Urinary bladder (tissue), 4 donors: ENCODE results near the gene SLC35B2. TPM values are rescaled to one million over a fixed set of nuclear protein-coding genes. Genes with fewer than 3 reads are reported as not detected.

Experiments used
- DNase-seq: peaks from one replicate; pipeline ENCODE4 v3.0.0-alpha.2; 2015; ENCODE audit errors: extremely low spot score
- H3K27ac ChIP-seq: one replicate; pipeline ENCODE4 v1.5.1; 2013; ENCODE audit warnings: low read depth, mild to moderate bottlenecking, moderate library complexity
- H3K36me3 ChIP-seq: one replicate; pipeline ENCODE4 v1.6.1; 2013; ENCODE audit warnings: mild to moderate bottlenecking, moderate library complexity; ENCODE audit not compliant: insufficient read depth
- H3K4me1 ChIP-seq: one replicate; pipeline ENCODE4 v1.6.1; 2013; ENCODE audit warnings: mild to moderate bottlenecking, moderate library complexity; ENCODE audit not compliant: insufficient read depth
- H3K4me3 ChIP-seq: one replicate; pipeline ENCODE4 v1.5.1; 2013; ENCODE audit warnings: low read depth, low read length
- WGBS: extraction: QIAGEN DNeasy Blood & Tissue Kit; methylation state at CpG from one replicate; pipeline ENCODE4 v1.1.7; 2013; 5-methylcytosine and 5-hydroxymethylcytosine counted together
- polyA plus RNA-seq: library from polyadenylated mRNA; stranded (reverse); fragments of 200-250 nt; gene quantifications from one replicate; pipeline ENCODE4 v1.2.3, GENCODE V29; 2013
- total RNA-seq: library from RNA; depleted of rRNA; stranded (reverse); fragments of >200 nt; gene quantifications from one replicate; pipeline ENCODE4 v1.2.3, GENCODE V29; 2014
- donor health status: healthy with polysubstance abuse.
- donor health status: healthy.

SLC35B2 gene
- total and polyA plus RNA-seq, 2 donors: 29.4 to 51.3 TPM

GRCh38 chr6:44277763-44278162 is 20.4 kb upstream of the SLC35B2 start:
- Histone ChIP-seq H3K4me1 (no peaks in the 10 kb centered on the region), H3K27ac (no peak overlapping the region), H3K36me3 (no peaks in the 10 kb centered on the region), H3K4me3 (no peak overlapping the region)
- no peak for DNase-seq
- WGBS: 81% methylated on average over 7 of the region's 7 CpGs

- Histone ChIP-seq H3K36me3 (no peaks in the 10 kb centered on the region), H3K27ac (no peak overlapping the region), H3K4me3 (no peak overlapping the region), H3K4me1 (no peaks in the 10 kb centered on the region)
- 80% methylated on average over 23 of the region's 23 CpGs for WGBS
- DNase-seq: no peak
Measured at GRCh38 chr6:44276667-44277640, 19.6 kb upstream of the SLC35B2 start.

GRCh38 chr6:44275749-44276648 is 18.7 kb upstream of the SLC35B2 start:
- peak overlapping the region; percentile 20 for H3K4me3 ChIP-seq
- no peak for DNase-seq
- no peak overlapping the region for H3K27ac ChIP-seq
- WGBS: 14% methylated on average over 109 of the region's 109 CpGs
- no peaks in the 10 kb centered on the region for H3K4me1 ChIP-seq
- H3K36me3 ChIP-seq: no peaks in the 10 kb centered on the region

GRCh38 chr6:44275271-44275748 is 18.0 kb upstream of the SLC35B2 start:
- no peak for DNase-seq
- no peak overlapping the region for H3K27ac ChIP-seq
- no peak overlapping the region for H3K4me3 ChIP-seq
- no peaks in the 10 kb centered on the region for H3K36me3 ChIP-seq
- WGBS: 87% methylated on average over 59 of the region's 59 CpGs
- H3K4me1 ChIP-seq: no peaks in the 10 kb centered on the region

GRCh38 chr6:44273617-44274016 is 16.3 kb upstream of the SLC35B2 start:
- no peak for DNase-seq
- 57% methylated on average over 1 of the region's 1 CpG for WGBS
- Histone ChIP-seq H3K4me1 (no peaks in the 10 kb centered on the region), H3K36me3 (no peaks in the 10 kb centered on the region), H3K4me3 (no peak overlapping the region), H3K27ac (no peak overlapping the region)

DNA sequence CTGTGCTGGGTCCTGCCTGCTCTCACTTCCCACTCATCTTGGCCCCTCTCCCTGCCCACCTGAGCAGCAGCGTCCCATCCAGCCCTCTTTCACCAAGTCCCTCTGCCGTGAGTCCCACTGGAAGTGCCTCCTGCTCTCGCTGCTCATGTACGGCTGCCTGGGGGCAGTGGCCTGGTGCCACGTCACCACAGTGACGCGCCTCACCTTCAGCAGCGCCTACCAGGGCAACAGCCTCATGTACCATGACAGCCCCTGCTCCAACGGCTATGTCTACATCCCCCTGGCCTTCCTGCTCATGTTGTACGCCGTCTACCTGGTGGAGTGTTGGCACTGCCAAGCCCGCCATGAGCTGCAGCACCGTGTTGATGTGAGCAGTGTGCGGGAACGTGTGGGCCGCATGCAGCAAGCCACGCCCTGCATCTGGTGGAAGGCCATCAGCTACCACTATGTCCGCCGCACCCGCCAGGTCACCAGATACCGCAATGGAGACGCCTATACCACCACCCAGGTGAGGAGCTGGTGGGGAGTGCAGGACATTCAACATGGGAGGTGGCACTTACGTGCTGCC is 15.8 kb upstream of the SLC35B2 start:
- H3K27ac ChIP-seq: no peak overlapping the region
- no peak for DNase-seq
- 88% methylated on average over 23 of the region's 23 CpGs for WGBS
- H3K4me1 ChIP-seq: no peaks in the 10 kb centered on the region
- no peaks in the 10 kb centered on the region for H3K36me3 ChIP-seq
- H3K4me3 ChIP-seq: no peak overlapping the region

DNA sequence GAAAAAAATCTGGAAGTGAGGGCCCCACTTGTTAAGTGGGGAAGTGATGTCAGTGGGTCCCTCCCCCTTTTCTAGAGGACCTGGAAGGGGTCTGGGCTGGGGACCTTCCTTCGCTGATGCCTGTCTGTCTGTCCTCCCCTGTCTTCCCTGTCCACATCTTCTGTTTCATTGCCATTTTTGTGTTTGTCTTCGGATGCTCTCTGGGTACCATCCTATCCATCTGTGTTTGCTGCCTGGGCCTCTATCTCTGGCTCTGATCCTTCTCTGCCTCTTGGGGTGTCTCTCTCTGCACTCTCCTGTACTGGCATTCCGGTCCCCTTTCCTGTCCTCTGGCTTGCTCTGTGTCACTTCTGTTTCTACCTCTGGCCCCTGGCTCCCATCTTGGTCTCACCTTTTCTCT is 15.2 kb upstream of the SLC35B2 start:
- no peak overlapping the region for H3K27ac ChIP-seq
- WGBS: 83% methylated on average over 3 of the region's 3 CpGs
- H3K4me1 ChIP-seq: no peaks in the 10 kb centered on the region
- DNase-seq: no peak
- H3K4me3 ChIP-seq: no peak overlapping the region
- no peaks in the 10 kb centered on the region for H3K36me3 ChIP-seq

- no peaks in the 10 kb centered on the region for H3K4me1 ChIP-seq
- H3K4me3 ChIP-seq: no peak overlapping the region
- H3K27ac ChIP-seq: no peak overlapping the region
- DNase-seq: no peak
- no peaks in the 10 kb centered on the region for H3K36me3 ChIP-seq
- WGBS: 53% methylated on average over 3 of the region's 3 CpGs
Measured at GRCh38 chr6:44271914-44272313, 14.6 kb upstream of the SLC35B2 start.

GRCh38 chr6:44271406-44271723 is 14.0 kb upstream of the SLC35B2 start:
- Histone ChIP-seq H3K36me3 (no peaks in the 10 kb centered on the region), H3K4me1 (no peaks in the 10 kb centered on the region), H3K4me3 (no peak overlapping the region), H3K27ac (no peak overlapping the region)
- WGBS: 77% methylated on average over 6 of the region's 6 CpGs
- no peak for DNase-seq

DNA sequence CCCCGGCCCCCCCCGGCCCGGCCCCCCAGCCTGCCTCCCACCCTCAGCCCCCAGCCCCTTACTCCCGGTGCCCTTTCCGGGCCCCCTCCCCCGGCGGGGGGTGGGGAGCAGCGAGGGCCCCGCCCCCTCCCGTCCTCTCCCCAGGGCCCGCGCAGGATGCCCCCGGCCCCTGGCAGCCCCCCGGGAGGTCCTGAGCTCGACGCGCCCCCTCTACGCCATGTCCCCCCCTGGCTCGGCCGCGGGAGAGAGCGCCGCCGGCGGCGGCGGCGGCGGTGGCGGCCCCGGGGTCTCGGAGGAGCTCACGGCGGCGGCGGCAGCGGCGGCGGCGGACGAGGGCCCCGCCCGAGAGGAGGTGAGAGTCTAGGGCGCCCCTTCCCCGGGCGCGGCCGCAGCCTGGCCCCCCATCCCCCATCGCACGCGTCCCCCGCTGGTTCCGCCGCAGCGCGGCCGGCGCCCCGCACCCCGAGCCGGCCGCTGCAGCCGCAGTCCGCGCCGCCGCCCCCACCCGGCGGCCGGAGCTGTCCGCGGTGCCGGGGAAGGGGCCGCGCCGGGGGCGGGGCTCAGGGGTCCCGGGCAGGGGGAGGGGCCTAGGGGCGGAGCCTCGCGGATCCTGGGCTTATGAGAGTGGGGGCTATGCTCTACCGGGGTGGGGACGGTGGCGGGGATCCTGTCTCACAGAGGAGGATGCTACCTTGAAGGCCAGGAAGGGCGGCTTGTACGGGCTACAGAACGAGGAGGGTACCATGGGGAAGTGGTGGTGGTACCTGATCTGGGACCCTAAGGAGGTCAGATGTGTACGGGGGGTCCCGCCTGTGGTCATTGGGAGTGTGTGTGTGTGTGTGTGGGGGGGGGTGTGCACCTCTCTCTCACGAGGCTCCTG is 13.4 kb upstream of the SLC35B2 start:
- H3K27ac ChIP-seq: no peak overlapping the region
- H3K4me1 ChIP-seq: no peaks in the 10 kb centered on the region
- peak overlapping the region; percentile 55 for H3K4me3 ChIP-seq
- WGBS: 2% methylated on average over 87 of the region's 90 CpGs
- DNase-seq: no peak
- H3K36me3 ChIP-seq: no peaks in the 10 kb centered on the region

DNA sequence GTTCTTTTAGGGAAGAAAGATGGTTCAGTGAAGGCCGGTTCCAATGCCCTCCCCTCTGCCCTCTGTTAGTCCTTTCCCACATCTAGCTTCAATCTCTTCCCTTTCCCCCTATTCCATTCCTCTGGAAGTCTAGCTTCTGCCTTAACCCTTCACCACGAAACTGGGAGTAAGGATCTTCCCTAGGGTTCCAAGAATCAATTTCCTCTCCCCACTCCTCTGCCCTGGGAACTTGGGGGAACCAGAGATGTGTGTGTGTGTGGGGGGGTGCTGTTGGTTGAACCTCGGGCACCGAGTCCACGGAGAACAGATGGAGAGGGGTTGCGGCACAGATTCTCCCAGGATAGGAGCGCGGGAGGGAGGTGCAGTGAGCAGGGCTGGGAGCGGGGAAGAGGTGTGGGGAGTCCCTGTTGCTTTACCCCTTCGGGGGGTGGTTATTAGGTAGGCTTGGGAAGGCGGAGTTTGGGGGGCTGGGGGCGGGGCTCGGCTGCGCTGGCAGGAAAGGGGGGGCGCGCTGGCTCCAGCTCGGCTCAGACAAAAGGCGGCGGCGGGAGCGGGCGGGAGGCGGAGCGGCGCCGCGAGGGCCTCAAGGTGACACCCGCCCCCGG is 12.7 kb upstream of the SLC35B2 start, which contains the start of gene TMEM151B:
TMEM151B (plus strand) TSS at position 530 of the 605 bp plus-strand sequence. CDS start 293 bp downstream, outside the sequence.
- Histone ChIP-seq H3K36me3 (no peaks in the 10 kb centered on the region), H3K4me3 (peak within 1 kb of the TSS; percentile 55), H3K4me1 (no peaks in the 10 kb centered on the region), H3K27ac (no peak within 1 kb of the TSS)
- no peak for DNase-seq
- WGBS: 11% methylated on average over 28 of the region's 29 CpGs

- Histone ChIP-seq H3K4me3 (no peak overlapping the region), H3K4me1 (no peaks in the 10 kb centered on the region), H3K36me3 (no peaks in the 10 kb centered on the region), H3K27ac (no peak overlapping the region)
- WGBS: 71% methylated on average over 1 of the region's 1 CpG
- DNase-seq: no peak
Measured at GRCh38 chr6:44269178-44269920, 12.0 kb upstream of the SLC35B2 start.
